ENCODE measurements around the gene CNGA2.

CNGA2 gene

DNA sequence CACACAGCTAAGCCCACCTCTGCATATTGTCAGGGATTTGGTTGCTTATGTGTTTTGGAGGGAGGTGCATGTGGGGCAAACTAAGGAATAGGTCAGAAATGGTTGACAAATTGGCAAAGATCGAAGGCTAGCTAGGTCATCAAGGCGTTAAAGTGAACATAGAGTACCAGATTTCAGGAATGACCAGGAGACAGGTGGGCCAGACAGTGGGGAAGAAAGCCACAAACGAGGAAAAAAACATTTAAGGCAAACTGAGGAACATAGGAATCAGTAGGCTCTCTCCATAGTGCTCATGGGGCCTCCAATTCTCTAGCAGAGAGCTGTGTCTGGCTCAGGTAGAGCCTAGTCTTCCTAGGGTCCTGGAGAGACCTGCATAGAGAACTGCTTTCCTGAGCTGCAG is 57.4 kb downstream of the CNGA2 start:
- Histone ChIP-seq H4K8ac (ENCODE audit: low read depth, low read length) (no peak overlapping the region), H2BK120ac (ENCODE audit: low read depth, low read length) (no peak overlapping the region), H3K4me1 (ENCODE audit: control insufficient read depth in 2 of 2, insufficient read depth in 1 of 2, low read depth in 1 of 2, low read length in 2 of 2) (no peaks in the 10 kb centered on the region), H3K14ac (ENCODE audit: low read length) (no peak overlapping the region), H3K79me1 (ENCODE audit: low read depth, low read length) (no peaks in the 10 kb centered on the region), H3K4ac (ENCODE audit: low read length) (no peak overlapping the region), H3K23ac (ENCODE audit: low read depth, low read length, poor library complexity) (no peak overlapping the region), H3K4me2 (ENCODE audit: insufficient read depth, low read length, poor library complexity, severe bottlenecking) (no peak overlapping the region), H2AFZ (ENCODE audit: low read length) (no peak overlapping the region), H2BK5ac (ENCODE audit: low read length) (no peak overlapping the region), H2BK15ac (ENCODE audit: low read length) (no peak overlapping the region), H2BK12ac (ENCODE audit: low read length) (no peak overlapping the region), H2AK5ac (ENCODE audit: low read depth, low read length) (no peak overlapping the region), H3K9ac (ENCODE audit: low read depth, low read length, poor library complexity) (no peak overlapping the region), H3K27me3 (ENCODE audit: control insufficient read depth in 3 of 3, insufficient read depth in 3 of 3, low read depth in 1 of 3, low read length in 3 of 3) (no peaks in the 10 kb centered on the region), H3K27ac (replicated peaks; ENCODE audit: low read length) (no peak overlapping the region), H3K18ac (ENCODE audit: low read length) (no peak overlapping the region), H3K9me3 (replicated peaks in 1 of 2; ENCODE audit: control insufficient read depth in 2 of 2, insufficient read depth in 1 of 2, low read depth in 1 of 2, low read length in 2 of 2) (no peaks in the 10 kb centered on the region), H4K91ac (ENCODE audit: low read depth, low read length, poor library complexity) (no peak overlapping the region), H3K36me3 (replicated peaks in 1 of 2; ENCODE audit: control insufficient read depth in 2 of 2, insufficient read depth in 2 of 2, low read length in 2 of 2) (no peaks in the 10 kb centered on the region), H3K4me3 (ENCODE audit: low read length in 2 of 2) (no peak overlapping the region)
- no peak for DNase-seq (ENCODE audit: low spot score)
- WGBS, 2 donors (ENCODE audit: extremely low coverage in 2 of 2, insufficient read length in 2 of 2, insufficient replicate concordance in 1 of 2), result no CpG with 5 or more reads among the region's 3 CpGs

DNA sequence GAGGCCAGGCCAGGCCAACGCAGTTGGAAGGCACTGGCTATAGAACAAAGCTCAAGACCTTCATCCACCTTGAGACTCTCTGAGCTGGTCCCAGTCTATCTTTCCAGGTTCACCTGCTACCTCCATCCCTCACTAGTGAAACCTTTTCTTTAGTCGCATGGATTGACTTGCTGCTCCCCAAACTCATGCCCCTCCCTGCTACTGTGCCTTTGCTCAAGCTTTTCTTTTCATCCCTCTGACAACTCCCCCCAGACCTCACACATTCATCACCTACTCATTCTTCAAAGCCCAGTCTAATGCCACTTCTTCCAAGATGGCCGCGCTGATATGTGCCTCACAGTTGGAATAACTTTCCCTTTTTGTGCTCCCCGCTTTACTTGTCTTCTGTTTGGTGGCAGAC is 58.0 kb downstream of the CNGA2 start:
- Histone ChIP-seq H3K36me3 (replicated peaks in 1 of 2; ENCODE audit: control insufficient read depth in 2 of 2, insufficient read depth in 2 of 2, low read length in 2 of 2) (no peaks in the 10 kb centered on the region), H3K79me1 (ENCODE audit: low read depth, low read length) (no peaks in the 10 kb centered on the region), H3K4me3 (ENCODE audit: low read length in 2 of 2) (no peak overlapping the region), H3K27me3 (ENCODE audit: control insufficient read depth in 3 of 3, insufficient read depth in 3 of 3, low read depth in 1 of 3, low read length in 3 of 3) (no peaks in the 10 kb centered on the region), H2BK5ac (ENCODE audit: low read length) (no peak overlapping the region), H3K4me2 (ENCODE audit: insufficient read depth, low read length, poor library complexity, severe bottlenecking) (no peak overlapping the region), H2BK15ac (ENCODE audit: low read length) (no peak overlapping the region), H2AFZ (ENCODE audit: low read length) (no peak overlapping the region), H2BK120ac (ENCODE audit: low read depth, low read length) (no peak overlapping the region), H3K18ac (ENCODE audit: low read length) (no peak overlapping the region), H3K23ac (ENCODE audit: low read depth, low read length, poor library complexity) (no peak overlapping the region), H3K4ac (ENCODE audit: low read length) (no peak overlapping the region), H3K4me1 (ENCODE audit: control insufficient read depth in 2 of 2, insufficient read depth in 1 of 2, low read depth in 1 of 2, low read length in 2 of 2) (no peaks in the 10 kb centered on the region), H3K14ac (ENCODE audit: low read length) (no peak overlapping the region), H2BK12ac (ENCODE audit: low read length) (no peak overlapping the region), H4K91ac (ENCODE audit: low read depth, low read length, poor library complexity) (no peak overlapping the region), H2AK5ac (ENCODE audit: low read depth, low read length) (no peak overlapping the region), H3K9me3 (replicated peaks in 1 of 2; ENCODE audit: control insufficient read depth in 2 of 2, insufficient read depth in 1 of 2, low read depth in 1 of 2, low read length in 2 of 2) (no peaks in the 10 kb centered on the region), H3K9ac (ENCODE audit: low read depth, low read length, poor library complexity) (no peak overlapping the region), H4K8ac (ENCODE audit: low read depth, low read length) (no peak overlapping the region), H3K27ac (replicated peaks; ENCODE audit: low read length) (no peak overlapping the region)
- DNase-seq (ENCODE audit: low spot score), result no peak
- no CpG with 5 or more reads among the region's 5 CpGs for WGBS, 2 donors (ENCODE audit: extremely low coverage in 2 of 2, insufficient read length in 2 of 2, insufficient replicate concordance in 1 of 2)

DNA sequence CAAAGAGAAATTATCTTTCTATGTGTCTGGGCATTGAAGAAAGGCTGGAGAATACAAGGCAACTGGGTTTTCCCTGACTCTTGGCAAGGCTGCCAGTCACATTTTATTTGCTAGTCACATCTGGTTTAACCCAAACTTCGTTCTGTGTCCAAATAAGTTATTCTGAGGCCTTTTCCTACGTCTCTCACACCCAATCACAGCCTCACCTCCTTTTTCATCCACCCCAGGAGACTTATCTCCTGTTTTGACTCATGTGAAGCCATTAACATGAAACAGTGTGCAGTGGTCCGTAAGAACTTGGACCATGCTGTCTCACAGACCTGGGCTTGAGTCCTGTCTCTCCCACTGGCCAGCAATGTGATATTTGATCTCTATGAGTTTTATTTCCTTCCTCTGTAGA is 59.3 kb downstream of the CNGA2 start:
- H3K23ac ChIP-seq (ENCODE audit: low read depth, low read length, poor library complexity), result no peak overlapping the region

More for the DNA sequence above, 59.3 kb downstream of the CNGA2 start:
- Histone ChIP-seq H3K14ac (ENCODE audit: low read length) (no peak overlapping the region), H2AFZ (ENCODE audit: low read length) (no peak overlapping the region), H2BK12ac (ENCODE audit: low read length) (no peak overlapping the region), H3K27ac (replicated peaks; ENCODE audit: low read length) (no peak overlapping the region), H3K18ac (ENCODE audit: low read length) (no peak overlapping the region), H3K9me3 (replicated peaks in 1 of 2; ENCODE audit: control insufficient read depth in 2 of 2, insufficient read depth in 1 of 2, low read depth in 1 of 2, low read length in 2 of 2) (no peaks in the 10 kb centered on the region), H4K8ac (ENCODE audit: low read depth, low read length) (no peak overlapping the region), H3K36me3 (replicated peaks in 1 of 2; ENCODE audit: control insufficient read depth in 2 of 2, insufficient read depth in 2 of 2, low read length in 2 of 2) (no peaks in the 10 kb centered on the region), H3K4me1 (ENCODE audit: control insufficient read depth in 2 of 2, insufficient read depth in 1 of 2, low read depth in 1 of 2, low read length in 2 of 2) (no peaks in the 10 kb centered on the region), H4K91ac (ENCODE audit: low read depth, low read length, poor library complexity) (no peak overlapping the region), H3K9ac (ENCODE audit: low read depth, low read length, poor library complexity) (no peak overlapping the region), H2BK120ac (ENCODE audit: low read depth, low read length) (no peak overlapping the region), H3K27me3 (ENCODE audit: control insufficient read depth in 3 of 3, insufficient read depth in 3 of 3, low read depth in 1 of 3, low read length in 3 of 3) (no peaks in the 10 kb centered on the region), H3K4me3 (ENCODE audit: low read length in 2 of 2) (no peak overlapping the region), H2AK5ac (ENCODE audit: low read depth, low read length) (no peak overlapping the region), H3K79me1 (ENCODE audit: low read depth, low read length) (no peaks in the 10 kb centered on the region), H2BK15ac (ENCODE audit: low read length) (no peak overlapping the region), H2BK5ac (ENCODE audit: low read length) (no peak overlapping the region), H3K4me2 (ENCODE audit: insufficient read depth, low read length, poor library complexity, severe bottlenecking) (no peak overlapping the region), H3K4ac (ENCODE audit: low read length) (no peak overlapping the region)
- WGBS, 2 donors (ENCODE audit: extremely low coverage in 2 of 2, insufficient read length in 2 of 2, insufficient replicate concordance in 1 of 2), result no CpG with 5 or more reads among the region's 3 CpGs
- no peak for DNase-seq (ENCODE audit: low spot score)

Data from neuronal stem cell (in vitro differentiated cells).